Effector CD4-positive, alpha-beta T cell (primary cell): Measurements from ENCODE around the gene UNKL.

ENCODE experiments used
- DNase-seq: peaks from one replicate; pipeline ENCODE4 v3.0.0-alpha.2; 2020

UNKL gene

GRCh38 chr16:1349351-1349750 lies 65.2 kb downstream of the UNKL start:
- DNase-seq, result no peak

DNA sequence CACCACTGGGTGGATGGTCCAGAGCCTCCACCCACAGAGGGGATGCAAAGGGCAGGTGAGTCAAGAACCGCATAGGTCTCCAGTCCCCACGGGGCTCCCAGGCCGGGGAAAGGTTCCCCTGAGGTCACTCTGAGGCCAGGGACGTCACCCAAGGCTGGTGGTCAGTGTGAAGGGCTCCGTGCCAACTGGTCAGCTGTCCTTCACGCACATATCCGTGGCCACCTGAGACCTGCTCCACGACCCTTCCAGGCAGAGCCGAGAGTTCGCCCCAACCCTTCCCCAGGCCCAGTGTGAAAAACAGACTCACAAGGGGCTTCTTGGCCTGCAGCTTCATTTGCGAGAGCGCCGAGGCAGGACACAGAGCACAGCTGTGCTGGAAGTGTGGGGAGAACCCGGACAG lies 65.6 kb downstream of the UNKL start:
- no peak for DNase-seq

DNA sequence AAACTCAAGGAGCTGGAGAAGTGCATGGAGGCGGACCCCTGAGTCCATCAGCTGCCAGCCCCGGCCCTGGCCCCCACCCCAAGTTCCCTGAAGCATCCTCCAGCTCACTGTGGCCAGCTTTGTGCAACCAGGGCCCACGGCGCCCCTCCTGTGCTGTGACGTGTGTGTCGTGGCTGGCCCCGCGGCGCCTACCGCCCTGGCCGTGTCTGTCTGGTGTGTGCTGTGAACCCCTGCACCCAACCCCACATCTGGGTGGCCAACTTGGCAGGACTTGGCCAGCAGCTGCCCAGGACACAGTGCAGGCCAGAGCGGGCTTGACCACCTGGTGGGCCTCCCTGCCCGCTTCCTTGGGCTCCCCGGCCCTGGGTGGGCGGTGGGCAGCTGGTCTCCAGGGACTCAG lies 66.1 kb downstream of the UNKL start:
- DNase-seq, result no peak

DNA sequence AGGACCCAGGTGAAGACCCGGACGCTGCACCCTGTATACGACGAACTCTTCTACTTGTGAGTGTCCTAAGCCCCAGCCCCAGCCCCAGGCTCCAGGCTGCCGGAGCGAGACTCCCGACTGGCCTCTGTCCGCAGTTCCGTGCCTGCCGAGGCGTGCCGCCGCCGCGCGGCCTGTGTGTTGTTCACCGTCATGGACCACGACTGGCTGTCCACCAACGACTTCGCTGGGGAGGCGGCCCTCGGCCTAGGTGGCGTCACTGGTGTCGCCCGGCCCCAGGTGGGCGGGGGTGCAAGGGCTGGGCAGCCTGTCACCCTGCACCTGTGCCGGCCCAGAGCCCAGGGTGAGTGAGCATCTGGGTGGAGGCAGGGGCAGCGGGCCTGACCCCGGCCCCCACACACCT lies 66.5 kb downstream of the UNKL start:
- no peak for DNase-seq

DNA sequence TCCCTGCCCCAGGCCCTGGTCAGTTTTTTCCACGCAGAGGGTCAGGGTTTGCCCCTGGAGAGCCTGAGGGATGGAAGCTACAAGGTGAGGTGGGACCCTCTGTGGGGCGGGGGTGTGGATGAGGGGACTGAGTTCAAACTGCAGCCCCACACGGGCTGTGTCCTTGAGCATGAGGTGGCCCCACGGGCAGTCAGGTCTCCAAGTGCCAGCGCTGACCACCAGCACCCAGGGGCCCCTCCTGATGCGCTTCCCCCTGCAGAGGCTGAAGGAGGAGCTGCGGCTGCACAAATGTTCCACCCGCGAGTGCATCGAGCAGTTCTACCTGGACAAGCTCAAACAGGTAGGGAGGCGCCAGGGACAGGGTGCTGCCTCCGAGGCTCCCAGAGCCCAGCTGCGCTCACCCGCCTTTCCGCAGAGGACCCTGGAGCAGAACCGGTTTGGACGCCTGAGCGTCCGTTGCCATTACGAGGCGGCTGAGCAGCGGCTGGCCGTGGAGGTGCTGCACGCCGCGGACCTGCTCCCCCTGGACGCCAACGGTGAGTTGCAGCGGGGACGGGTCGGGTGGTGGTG lies 67.1 kb downstream of the UNKL start:
- no peak for DNase-seq

GRCh38 chr16:1346422-1347285 lies 67.8 kb downstream of the UNKL start:
- no peak for DNase-seq

DNA sequence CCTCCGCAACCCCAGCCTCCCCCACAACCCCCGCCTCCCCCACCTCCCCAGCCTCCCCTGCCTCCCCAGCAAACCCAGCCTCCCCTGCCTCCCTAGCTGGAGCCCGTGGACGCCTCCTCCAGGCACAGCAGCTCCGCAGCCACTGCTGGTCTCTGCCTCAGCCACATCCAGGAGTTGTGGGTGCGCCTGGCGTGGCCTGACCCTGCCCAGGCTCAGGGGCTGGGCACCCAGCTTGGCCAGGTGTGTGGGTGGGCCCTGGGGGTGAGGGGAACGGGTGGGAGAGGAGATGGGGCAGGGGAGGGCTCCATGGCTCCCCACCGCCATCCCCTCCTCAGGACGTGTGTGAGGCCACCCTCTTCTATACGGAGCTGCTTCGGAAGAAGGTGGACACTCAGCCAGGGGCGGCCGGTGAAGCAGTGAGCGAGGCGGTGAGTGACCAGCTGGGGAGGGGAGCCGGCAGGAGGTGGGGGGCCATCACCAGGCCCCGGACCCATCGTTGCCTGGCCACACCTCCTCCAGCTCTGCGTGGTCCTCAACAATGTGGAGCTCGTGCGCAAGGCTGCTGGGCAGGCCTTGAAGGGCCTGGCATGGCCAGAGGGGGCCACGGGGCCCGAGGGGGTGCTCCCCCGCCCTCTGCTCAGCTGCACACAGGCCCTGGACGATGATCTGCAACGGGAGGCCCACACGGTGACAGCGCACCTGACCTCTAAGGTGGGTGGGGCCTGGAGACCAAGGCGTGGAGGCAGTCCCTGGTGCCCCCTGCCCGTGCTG lies 68.7 kb downstream of the UNKL start:
- no peak for DNase-seq

DNA sequence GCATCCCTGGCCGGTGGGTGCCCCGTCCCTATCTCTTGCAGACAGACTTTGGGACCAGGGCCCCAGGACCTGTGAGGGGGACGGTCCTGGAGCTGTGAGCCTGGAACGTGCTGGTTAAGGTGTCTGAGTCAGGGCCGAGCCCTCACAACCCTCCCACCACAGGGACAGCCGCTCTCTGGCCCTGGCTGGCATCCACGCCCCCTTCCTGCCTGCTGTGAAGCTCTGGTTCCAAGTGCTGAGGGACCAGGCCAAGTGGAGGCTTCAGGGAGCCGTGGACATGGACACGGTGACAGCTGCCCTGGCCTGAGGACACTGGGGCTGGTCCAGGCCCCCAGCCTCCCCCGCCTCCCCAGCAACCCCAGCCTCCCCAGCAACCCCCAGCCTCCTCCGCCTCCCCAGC lies 69.4 kb downstream of the UNKL start:
- no peak for DNase-seq

GRCh38 chr16:1344499-1344898 lies 70.0 kb downstream of the UNKL start:
- no peak for DNase-seq

- no peak for DNase-seq
Observed at GRCh38 chr16:1343428-1344242, 70.9 kb downstream of the UNKL start.

DNA sequence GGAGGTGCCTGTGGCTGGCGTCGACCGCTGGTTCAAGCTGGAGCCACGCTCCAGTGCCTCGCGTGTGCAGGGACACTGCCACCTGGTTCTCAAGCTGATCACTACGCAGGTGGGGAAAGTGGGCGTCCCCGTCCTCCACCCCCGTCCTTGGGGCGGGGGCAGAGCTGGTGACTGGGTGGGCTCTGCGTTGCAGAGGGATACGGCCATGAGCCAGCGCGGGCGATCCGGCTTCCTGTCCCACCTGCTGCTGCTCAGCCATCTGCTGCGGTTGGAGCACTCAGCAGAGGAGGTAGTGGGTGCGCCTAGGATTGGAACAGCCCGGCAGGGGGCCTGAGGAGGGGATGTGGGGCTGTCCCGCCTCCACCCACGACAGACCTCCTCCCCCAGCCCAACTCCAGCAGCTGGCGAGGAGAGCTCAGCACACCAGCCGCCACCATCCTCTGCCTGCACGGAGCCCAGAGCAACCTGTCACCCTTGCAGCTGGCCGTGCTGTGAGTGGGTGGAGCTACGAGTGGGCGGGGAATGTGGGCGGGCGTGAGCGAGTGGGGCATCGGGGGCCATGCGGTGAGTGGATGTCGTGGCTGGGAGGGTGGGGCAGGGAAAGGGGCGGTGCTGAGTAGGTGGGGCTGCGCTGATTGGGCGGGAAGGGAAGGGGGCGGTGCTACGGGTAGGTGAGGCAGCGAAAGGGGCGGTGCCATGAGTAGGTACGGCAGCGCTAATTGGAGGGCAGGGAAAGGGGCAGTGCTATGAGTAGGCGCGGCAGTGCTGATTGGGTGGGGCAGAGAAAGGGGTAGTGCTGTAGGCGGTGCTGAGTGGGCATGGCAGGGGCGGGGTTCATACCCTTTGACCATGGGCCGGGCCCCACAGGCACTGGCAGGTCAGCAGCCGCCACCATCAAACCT lies 71.7 kb downstream of the UNKL start:
- DNase-seq, result peak; percentile 92

- no peak for DNase-seq
Observed at GRCh38 chr16:1341495-1342420, 72.7 kb downstream of the UNKL start.

- DNase-seq, result no peak
Observed at GRCh38 chr16:1340730-1341494, 73.6 kb downstream of the UNKL start.

DNA sequence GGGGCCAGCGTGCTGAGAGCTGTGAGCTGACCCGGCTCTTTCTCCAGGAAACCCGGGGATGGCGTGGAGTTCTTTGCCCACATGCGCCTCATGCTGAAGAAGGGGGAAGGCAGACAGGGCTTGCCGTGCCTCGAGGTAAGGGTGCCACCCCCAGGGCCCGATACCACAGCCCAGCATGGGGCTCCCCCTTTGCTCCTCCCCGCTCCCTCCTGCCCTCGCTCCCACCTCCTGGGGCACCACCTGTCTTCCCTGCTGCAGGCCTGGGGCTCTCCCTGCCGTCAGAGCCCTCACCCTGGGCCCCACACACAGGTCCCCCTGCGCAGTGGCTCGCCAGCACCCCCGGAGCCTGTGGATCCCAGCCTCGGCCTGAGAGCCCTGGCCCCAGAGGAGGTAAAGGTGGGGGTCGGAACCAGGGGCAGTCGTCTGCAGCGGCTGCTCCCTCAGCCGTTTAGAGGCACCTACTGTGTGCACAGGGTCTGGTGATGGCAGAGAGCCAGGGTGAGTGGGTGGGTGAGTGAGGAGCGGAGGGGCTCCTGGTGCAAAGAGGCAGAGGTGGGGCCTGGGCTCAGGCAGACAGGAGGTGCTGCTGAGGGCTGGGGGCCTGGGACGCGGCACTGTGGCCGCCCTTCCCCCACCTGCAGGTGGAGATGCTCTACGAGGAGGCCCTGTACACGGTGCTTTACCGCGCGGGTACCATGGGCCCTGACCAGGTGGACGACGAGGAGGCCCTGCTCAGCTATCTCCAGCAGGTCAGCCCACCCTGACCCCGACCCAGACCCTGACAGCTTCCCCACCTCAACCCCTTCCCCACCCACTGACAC lies 75.4 kb downstream of the UNKL start:
- no peak for DNase-seq

- DNase-seq, result no peak
Observed at GRCh38 chr16:1338119-1338730, 76.3 kb downstream of the UNKL start.

DNA sequence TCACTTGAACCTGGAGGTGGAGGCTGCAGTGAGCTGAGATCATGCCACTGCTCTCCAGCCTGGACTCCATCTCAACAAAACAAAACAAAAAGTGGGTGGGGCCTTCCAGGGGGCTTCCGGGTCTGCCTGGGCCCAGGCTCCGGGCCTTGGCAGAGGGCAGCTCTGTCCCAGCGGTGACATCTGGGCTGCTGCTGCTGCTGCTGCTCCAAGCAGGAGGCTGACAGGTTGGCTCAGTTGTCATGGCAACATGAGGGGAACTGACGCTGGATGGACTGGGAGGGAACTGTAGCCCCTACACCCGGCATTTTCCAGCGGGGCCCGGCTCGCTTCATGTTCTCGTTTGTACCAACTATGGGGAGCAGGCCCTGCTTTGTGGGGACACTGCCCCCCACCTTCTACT lies 77.0 kb downstream of the UNKL start:
- no peak for DNase-seq

- DNase-seq, result no peak
Observed at GRCh38 chr16:1336619-1337018, 77.9 kb downstream of the UNKL start.

GRCh38 chr16:1335996-1336395 lies 78.5 kb downstream of the UNKL start:
- DNase-seq, result no peak
